CD4-positive, alpha-beta T cell treated with Interleukin-15 for 4 hours (primary cell): ENCODE results near the gene EPHB2.
"Not testable (repeated sequence)": the region's sequence is repeated elsewhere in the genome, so short reads cannot be mapped to it uniquely, and the experiment has no call there.

ENCODE experiments used
- DNase-seq: peaks from one replicate; pipeline ENCODE4 v3.0.0-alpha.2; 2020; ENCODE audit warnings: low spot score

Gene EPHB2

DNA sequence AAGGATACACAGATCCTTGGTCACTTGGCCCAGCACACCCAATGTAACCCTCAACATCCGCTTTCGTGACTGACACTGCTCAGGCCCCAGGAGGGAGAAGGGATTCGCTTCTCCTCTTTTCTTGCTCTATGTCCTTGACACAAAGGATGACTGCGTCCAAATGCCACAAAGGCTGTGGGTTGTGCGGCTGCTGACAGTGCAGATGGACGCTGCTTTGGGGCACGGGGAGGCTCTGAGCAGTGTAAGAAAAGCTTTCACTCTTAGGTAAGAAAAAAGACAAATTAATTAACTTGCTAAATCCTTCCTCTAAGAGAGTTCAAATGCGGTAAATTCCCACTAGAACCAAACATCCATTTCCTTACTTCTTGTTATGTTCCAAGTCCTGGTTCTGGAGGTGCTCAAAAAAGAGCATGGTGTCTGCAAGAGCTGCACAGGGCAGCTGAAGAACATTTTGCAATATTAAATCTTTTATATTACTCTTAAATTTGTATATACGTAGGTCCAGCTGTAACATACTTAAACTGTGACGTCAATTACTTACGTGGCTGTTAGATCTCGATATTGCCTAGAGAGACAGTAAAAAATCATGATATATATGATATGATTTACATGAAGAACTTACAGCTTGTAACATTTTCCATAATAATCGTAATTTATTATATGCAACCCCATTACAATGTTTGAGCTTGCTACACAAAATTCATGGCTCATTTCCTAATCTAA, 19.4 kb upstream of the EPHB2 start:
- DNase-seq, result no peak

DNA sequence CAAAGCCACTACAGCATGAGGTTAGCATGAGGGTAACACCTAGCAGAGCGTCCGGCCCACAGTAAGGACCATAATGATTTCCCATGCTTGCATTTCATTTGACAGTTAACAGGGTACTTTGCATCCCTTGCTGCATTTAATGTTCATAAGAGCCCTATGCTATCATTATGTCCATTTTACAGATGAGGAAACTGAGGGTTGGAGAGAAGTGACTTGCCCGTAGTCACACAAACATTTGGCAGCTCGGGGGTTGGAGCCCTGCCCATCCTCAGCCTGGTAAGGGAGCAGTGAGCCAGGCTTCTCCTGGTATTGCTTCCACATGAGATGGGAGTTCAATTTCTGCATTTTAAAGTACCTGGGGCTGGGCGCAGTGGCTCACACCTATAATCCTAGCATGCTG, 16.5 kb upstream of the EPHB2 start:
- DNase-seq, result no peak

DNA sequence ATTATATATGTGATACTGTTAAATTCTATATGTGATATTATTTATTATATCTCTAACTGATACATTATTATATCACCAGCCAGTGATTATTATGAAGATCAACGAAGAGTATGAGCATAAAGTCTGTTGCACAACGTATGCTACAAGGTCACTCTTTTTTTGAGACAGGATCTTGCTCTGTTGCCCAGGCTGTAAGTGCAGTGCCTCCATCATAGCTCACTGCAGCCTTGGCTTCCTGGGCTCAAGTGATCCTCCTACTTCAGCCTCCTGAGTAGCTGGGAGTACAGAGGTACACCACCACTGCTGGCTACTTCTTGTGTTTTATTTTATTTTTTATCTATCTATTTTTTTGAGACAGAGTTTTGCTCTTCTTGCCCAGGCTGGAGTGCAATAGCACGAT, 14.0 kb upstream of the EPHB2 start:
- DNase-seq, result no peak

DNA sequence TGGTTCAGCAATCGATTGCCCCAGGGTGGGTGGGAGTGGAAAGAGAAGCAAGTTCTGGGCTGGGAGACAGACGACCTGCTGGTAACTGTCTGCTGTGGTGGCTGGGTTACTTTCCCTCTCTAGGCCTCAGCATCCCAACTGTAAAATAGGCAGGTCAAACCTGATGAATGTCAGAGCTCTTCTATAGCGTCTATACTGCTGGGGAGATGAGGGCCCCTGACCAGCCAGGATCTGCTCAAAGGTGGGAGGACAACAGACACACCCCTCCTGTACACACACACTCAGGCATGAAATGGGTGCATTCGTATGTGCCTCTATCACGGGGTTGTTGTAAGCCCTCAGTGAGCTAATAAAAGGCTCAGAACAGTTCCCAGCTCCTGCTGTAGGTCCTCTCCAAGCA, 12.7 kb upstream of the EPHB2 start:
- DNase-seq, result no peak

DNA sequence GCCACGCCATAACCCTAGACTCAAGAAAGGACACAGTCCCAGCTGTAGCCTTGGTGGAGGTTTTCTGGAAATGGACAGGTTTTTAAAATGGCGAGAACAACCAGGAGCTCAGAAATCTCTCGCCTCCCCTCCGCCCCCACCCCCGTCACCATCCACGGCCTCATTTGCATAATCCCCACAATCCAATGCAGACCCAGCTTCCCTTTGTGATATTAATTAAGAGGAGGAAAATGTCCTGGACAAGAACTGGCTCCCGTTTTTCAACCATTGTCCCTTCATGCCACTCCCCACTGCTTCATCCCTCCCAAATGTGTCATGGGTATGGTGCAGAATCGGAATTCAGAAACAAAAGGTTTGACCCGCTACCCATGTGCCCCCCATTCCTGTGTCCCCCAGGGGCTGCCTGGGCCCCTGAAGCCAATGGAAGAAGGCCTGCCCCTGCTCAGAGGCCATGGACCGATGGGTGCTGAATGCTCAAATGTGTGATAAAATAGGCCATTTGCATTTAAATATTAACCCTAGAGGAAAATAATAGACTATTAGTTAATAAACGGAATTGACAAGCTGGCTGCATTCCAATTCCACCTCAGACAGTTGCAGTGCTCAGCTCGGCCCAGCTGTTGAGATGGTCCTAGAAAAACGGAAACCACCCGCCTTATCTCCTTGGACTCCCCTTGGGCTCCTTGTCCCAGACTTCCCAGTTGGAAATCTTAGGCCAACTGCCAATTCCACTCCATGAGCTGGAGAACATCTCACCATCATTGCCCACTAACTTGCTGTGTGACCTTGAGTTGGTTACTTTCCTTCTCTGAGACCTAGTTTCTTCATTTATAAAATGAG, 10.7 kb upstream of the EPHB2 start:
- no peak for DNase-seq

DNA sequence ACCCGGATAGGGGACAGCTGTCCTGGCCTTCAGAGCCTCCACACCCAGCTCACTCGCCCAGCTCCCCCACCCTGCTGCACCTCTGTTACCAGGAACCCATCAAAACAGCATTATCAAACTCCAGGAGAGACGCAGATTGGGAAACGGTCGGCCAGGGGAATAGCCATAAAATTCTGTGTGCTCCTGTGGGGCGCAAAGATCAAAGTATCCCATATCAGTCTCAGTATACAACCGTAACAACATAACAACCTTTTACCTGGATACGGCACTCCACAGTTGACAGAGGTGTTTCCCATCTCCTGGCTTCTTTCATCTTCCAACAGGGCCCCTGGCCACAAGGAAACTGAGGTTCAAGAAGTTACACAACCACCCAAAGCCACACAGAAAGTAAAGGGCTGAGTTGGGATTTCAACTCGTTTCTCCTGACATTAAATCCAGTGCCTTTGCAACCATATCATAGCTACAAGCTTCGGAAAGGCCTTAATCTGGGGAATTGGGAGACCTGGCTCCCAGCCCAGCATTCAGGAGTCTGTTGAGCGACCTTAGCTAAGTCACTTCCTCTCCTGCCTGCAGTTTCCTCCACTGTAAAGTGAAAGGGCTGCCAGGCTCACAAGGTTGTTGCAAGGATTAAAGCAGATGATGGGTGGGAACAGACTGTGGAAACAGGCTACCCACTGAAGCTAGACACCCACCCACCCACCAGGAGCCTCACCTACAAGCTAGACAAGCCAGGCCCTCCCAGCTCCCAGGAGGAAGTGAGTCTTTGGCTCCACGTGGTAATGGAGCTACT, 8.1 kb upstream of the EPHB2 start:
- no peak for DNase-seq

DNA sequence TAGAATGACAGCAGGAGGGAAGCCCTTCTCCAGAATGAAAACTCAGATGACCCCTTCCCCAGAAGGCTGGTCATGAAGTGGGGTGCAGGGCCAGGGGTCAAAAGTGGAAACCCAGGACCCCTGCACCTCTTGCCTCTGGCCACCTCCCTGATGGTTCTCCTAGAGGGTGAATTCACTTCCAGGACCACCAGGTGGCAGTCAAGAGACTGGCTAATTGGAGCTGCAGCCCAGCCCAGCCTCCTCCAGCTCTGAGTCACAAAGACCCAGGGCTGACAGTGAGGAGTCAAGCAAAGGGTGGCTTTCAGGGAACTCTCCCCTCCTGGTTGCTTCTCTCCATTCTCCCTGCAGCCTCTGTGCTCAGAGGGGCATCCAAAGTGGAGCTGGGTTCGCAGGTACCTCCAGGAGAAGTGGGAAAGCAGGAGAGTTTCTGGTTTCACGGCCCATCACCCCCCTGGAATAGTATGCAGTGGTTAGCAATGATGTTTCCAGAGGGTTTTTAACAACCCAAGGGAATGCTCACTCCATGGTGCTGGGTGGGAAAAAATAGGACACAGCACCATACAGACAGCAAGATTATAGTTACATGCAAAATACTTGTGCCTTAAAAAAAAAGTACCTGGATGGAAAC, 6.1 kb upstream of the EPHB2 start:
- peak; percentile 68 for DNase-seq

DNA sequence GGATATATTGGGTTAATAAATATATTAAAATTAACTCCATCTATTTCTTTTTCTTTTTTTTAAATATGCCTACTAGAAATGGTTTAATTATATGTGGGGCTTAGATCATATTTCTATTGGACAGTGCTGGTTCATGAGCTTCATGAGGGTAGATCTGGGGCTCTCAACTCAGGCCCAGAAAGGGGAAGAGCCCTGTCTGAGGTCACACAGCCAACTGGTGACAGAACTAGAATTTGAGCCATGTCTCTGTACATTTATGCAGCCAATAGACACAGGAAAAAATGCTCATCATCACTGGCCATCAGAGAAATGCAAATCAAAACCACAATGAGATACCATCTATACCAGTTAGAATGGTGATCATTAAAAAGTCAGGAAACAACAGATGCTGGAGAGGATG, 5.1 kb upstream of the EPHB2 start:
- DNase-seq, result no peak

DNA sequence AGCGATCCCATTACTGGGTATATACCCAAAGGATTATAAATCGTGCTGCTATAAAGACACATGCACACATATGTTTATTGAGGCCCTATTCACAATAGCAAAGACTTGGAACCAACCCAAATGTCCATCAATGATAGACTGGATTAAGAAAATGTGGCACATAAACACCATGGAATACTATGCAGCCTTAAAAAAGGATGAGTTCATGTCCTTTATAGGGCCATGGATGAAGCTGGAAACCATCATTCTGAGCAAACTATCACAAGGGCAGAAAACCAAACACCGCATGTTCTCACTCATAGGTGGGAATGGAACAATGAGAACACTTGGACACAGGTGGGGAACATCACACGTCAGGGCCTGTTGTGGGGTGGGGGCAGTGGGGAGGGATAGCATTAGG, 4.5 kb upstream of the EPHB2 start:
- not testable (repeated sequence) for DNase-seq

DNA sequence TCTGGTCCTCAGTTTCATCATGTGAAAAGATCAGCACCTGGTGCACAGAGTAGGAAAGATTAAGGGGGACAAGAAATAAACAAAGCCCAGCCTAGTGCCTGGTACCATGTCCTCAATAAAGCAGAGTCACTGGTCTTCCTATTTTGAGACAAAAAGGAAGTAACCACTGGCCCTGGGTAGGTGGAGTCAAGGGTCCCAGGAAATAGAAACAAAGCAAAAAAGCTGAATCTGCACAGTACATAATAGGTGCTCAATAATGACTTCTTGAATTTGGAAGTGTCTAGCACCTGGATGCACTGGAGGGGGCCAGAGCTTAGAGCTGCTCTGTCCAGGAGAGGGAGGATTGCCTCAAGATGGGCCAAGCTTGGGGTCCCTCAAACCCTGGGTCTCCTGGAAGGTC, 1.9 kb upstream of the EPHB2 start:
- no peak for DNase-seq

DNA sequence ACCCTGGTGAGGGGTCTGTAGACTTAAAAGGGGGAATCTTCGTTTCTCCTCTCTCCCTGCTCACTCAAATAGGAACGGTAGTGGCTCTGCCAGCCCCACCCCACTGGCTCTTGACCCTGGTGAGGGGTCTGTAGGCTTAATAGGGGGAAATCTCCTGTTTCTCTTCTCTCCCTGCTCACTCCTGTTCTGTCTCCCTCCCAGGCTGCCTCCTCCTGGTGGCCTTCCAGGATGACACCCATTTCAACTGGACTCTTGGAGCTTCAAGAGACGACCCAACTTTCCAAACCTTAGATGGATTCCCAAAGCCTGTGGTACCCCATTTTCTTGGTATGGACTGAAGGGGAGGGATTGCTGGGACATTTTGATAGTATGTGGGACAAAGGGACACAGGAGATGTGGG, 1.4 kb upstream of the EPHB2 start:
- no peak for DNase-seq

DNA sequence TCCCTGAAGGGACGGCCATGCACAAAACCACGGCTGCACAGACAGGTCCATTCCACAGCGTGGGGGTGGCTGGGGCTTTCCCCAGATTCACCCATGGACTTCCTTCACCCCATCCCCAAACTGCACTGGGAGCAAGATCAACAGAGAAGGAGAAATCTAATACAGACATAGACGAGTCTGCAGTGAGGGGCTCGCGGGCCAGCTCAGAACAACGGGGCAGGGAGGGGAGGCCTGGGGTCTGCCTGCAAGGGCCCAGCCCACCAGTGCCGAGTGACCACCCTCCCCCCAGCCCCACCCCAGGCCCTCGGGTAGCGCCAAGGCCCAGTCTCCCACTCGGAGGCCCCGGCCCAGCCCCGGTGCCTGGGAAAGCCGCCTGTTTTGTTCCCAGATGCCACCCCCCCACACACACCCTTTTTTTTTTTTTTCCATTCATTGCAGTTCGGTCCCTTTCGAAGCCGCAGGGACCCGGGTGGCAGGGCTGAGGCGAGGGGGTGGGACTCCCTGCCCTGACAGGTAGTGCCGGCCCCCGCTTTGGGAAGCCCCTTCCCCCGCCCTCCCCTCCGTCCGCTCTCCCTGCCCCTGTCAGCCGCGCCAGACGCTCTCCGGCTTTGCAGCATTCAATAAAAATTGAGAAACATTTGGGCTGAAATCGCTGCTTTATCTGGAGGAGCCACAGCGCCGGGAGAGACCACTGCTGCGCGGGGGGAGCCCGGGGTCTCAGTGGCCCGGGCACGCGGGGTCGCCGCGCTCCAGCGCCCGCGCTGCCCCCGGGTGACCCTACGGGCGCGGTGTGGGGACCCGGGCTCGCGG, 543 bp upstream of the EPHB2 start:
- peak; percentile 10 for DNase-seq

DNA sequence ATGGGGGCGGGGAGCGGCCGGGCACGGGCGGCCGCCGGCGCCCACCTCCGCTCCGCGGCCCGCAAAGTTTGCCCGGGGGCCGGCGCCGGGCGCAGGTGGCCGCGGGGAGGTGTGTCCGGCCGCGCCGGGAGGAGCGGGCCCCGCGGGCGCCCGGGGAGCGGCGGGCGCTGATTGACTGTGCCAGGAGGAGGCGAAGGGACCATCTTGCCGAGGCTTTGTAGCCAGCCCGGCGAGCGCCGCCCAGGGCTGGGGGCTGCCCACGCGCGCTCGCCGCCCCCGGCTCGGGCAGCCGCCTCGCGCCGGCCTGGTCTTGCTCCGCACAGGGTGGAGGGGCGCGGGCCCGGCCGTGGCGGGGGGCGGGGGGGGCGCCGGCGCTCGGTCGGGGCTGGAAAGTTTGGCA, 432 bp downstream of the EPHB2 start:
- no peak for DNase-seq

DNA sequence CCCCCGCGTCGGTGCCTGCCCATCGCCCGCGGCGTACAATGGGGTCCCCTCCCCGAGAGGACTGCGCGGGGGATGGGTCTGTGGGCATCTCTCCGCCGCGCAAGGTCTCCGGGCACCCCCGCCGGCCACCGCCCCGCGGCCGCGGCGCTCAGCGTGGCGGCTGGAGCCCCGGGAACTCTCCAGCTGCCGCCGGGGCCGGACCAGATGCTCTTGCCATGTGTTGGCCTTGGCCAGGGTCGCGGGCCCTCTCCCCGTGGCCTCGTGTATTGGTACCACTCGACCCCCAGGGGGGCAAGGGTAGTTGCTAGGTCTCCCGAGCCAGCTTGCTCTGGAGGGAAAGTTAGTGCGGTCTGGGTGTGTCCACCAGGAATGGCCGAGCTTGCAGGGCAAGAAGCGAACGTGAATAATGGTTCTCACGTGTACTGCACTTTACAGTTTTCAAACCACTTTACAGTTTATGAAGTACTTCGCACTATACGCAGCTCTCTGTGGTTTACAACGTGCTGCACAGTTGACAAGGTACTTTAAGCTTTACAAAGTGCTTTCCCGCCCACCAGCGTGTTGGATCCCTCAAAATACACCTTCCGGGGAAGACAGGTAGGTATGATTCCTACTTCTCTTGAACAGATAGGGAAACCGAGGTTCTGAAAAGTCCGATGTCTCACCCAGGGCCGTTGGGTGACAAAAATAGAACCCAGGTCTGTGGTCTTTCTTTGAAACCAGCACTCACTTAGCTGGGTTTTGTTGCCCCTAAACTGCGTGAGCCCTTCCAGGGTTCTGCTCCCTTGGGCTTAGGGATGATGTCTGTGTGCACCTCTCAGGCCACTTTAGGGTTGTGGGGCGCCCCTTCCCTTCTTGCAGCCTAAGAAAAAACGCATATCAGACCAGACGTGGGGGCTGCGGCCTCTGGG, 1.2 kb downstream of the EPHB2 start:
- DNase-seq, result no peak

DNA sequence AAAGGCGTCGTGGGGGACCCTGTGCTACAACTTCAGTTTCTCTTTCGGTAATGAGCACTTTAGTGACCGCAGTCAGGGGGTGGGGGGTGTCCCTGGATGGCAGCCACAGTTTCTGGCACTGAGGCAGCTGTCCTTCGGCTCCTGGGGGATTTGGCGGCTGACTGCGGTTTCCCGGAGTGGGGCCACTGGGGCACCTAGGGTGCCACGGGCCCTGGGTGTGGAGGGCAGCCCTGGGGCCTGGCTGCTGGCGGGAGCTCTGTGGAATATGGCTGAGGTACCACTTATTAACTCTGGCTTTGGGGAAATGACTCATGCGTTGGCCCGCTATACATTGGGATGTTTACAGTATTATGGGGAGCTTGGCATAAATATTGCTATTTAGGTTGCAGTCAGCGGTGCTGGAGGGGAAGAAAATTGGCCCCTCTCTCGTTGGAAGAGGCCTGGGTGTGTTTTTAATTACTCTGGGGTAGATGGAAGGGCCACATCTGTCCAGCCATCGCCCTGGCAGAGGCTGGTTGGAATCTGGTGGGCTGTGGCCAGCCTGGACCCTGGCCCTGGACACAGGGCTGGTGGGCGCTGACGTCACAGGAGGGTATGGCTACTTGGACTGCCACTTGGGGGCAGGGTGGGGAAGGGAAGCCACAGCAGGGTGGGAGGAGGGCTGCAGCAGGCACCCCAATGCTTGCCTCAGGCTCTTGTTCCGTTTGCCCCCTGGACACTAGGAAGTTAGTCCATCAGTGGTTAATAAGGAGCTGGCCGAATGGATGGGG, 2.0 kb downstream of the EPHB2 start:
- DNase-seq, result no peak

DNA sequence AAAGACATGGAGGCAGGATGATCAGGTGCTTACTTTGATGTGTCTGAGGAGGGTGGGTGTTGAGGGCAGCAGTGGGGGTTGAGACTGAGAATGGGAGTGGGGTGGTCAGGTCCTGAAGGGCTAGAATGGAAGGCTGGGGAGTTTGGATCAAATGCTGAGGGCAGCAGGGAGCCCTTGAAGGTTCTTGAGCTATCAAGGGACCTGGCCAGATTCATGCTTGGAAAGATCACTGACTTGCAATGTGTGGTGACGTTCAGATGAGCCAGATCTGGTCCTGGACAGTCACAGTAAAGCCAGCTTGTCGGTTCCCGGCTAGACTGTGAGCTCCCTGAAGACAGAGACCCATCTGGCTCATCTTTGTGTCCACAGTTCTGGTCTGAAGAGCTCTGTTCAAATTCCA, 3.8 kb downstream of the EPHB2 start:
- no peak for DNase-seq

DNA sequence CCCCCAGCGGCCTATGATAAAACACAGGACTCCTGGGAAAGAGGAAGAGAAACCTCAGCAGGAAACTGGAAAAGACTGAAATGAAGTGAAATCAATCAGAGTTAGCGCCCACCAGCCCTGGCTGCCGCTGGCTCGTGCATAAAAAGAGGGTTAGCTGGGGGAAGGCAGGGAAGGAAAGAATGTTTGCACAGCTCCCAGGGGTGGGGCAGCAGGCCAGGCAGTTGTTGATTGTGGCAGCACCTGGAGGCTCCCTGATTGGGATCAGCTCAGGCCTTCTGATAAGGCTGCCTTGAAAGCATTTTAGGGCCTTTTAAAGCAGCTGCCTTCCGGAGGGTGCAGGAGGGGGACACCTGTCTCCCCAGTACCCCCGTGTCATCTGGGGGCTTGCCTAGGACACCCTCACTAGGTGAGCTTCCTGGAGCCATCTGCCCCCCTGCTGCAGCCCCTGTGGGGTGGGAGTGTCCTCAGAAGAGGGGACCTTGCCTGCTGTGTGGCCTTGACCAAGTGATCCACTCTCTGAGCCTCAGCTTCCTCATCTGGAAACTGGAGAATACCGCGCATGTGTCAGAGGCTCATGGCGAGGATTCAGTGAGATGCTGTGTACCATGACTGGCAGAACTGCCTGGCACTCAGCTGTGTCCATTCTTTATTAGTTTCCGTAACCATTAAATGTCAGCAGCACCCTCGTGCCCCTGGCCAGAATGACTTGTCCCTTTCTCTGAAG, 6.6 kb downstream of the EPHB2 start:
- DNase-seq, result no peak

DNA sequence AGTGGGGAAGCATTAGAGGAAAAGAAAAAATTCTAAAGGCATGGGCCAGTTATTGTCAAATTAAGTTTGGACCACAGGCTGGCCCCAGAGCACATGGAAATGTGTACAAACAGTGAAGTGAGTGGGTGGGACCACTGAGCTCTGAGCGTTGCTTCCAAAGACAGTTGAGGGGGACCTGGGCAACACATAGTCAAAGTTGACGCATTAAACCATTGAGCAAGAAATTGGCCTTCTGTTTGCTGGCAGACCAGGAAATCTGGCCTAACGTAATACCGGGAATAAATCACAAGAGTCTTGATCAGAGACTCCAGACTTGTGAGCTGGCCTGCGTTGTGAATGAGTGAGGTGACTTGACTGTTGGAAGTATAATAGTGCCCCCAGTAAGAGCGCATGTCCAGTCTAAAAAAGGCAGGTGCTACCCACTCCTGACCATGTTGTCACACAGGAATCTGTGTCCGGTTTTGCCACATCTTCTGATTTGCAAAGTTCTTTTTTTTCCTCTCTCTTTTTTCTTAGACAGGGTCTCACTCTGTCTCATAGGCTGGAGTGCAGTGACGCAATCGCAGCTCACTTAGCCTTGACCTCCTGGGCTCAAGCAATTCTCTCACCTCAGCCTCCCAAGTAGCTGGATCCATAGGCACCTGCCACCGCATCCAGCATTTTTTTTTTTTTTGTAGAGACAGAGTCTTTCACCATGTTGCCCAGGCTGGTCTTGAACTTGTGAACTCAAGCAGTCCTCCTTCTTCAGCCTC, 10.7 kb downstream of the EPHB2 start:
- no peak for DNase-seq
